ENCODE results near the gene NFATC2. TPM values are rescaled to one million over a fixed set of nuclear protein-coding genes. Genes with fewer than 3 reads are reported as not detected.

Gene NFATC2
- total RNA-seq, 1 donor from 2014 or later = 1.9 TPM

- DNase-seq (ENCODE audit: low read depth, low spot score) = no peak
- Mint-ChIP-seq H3K4me1 (peaks cover under 1% of the 10 kb centered on the region), H3K4me3 (no peak overlapping the region), H3K27ac (ENCODE audit: unreplicated experiment) (no peak overlapping the region), H3K36me3 (ENCODE audit: low read depth) (no peaks in the 10 kb centered on the region), H3K27me3 (ENCODE audit: low read depth) (no peaks in the 10 kb centered on the region), H3K9me3 (no peaks in the 10 kb centered on the region)
- TF ChIP-seq CTCF (conservative IDR thresholded peaks at IDR 0.05) = no peak
Observed at GRCh38 chr20:51391926-51392325, 150.6 kb downstream of the NFATC2 start.

GRCh38 chr20:51389543-51390264, 152.8 kb downstream of the NFATC2 start:
- no peak for TF ChIP-seq CTCF (conservative IDR thresholded peaks at IDR 0.05)
- Mint-ChIP-seq H3K36me3 (ENCODE audit: low read depth) (no peaks in the 10 kb centered on the region), H3K9me3 (no peaks in the 10 kb centered on the region), H3K4me1 (no peaks in the 10 kb centered on the region), H3K27me3 (ENCODE audit: low read depth) (no peaks in the 10 kb centered on the region), H3K4me3 (no peak overlapping the region), H3K27ac (ENCODE audit: unreplicated experiment) (no peak overlapping the region)
- DNase-seq (ENCODE audit: low read depth, low spot score) = no peak

GRCh38 chr20:51388756-51389542, 153.6 kb downstream of the NFATC2 start:
- no peak overlapping the region for H3K4me3 Mint-ChIP-seq
- no peaks in the 10 kb centered on the region for H3K36me3 Mint-ChIP-seq (ENCODE audit: low read depth)
- H3K9me3 Mint-ChIP-seq = no peaks in the 10 kb centered on the region
- DNase-seq (ENCODE audit: low read depth, low spot score) = no peak
- H3K27me3 Mint-ChIP-seq (ENCODE audit: low read depth) = peaks cover 3% of the 10 kb centered on the region
- no peaks in the 10 kb centered on the region for H3K4me1 Mint-ChIP-seq
- no peak overlapping the region for H3K27ac Mint-ChIP-seq (ENCODE audit: unreplicated experiment)
- no peak for TF ChIP-seq CTCF (conservative IDR thresholded peaks at IDR 0.05)

GRCh38 chr20:51388227-51388626, 154.3 kb downstream of the NFATC2 start:
- Mint-ChIP-seq H3K36me3 (ENCODE audit: low read depth) (no peaks in the 10 kb centered on the region), H3K27me3 (ENCODE audit: low read depth) (peaks cover 5% of the 10 kb centered on the region), H3K4me3 (no peak overlapping the region), H3K27ac (ENCODE audit: unreplicated experiment) (no peak overlapping the region), H3K4me1 (no peaks in the 10 kb centered on the region), H3K9me3 (no peaks in the 10 kb centered on the region)
- no peak for DNase-seq (ENCODE audit: low read depth, low spot score)
- TF ChIP-seq CTCF (conservative IDR thresholded peaks at IDR 0.05) = no peak

GRCh38 chr20:51387125-51387875, 155.2 kb downstream of the NFATC2 start:
- TF ChIP-seq CTCF (conservative IDR thresholded peaks at IDR 0.05) = no peak
- no peaks in the 10 kb centered on the region for H3K4me1 Mint-ChIP-seq
- H3K9me3 Mint-ChIP-seq = no peaks in the 10 kb centered on the region
- H3K27ac Mint-ChIP-seq (ENCODE audit: unreplicated experiment) = no peak overlapping the region
- peaks cover 5% of the 10 kb centered on the region for H3K27me3 Mint-ChIP-seq (ENCODE audit: low read depth)
- DNase-seq (ENCODE audit: low read depth, low spot score) = no peak
- H3K4me3 Mint-ChIP-seq = no peak overlapping the region
- no peaks in the 10 kb centered on the region for H3K36me3 Mint-ChIP-seq (ENCODE audit: low read depth)
